Measurements from ENCODE around the gene EXOC3L1. TPM values are rescaled to one million over a fixed set of nuclear protein-coding genes. Genes with fewer than 3 reads are reported as not detected.

EXOC3L1 gene
- total RNA-seq, 1 donor from 2014 or later: 1.7 TPM

GRCh38 chr16:67163164-67163998 is 26.6 kb downstream of the EXOC3L1 start:
- no peak for DNase-seq

GRCh38 chr16:67162506-67163163 is 27.3 kb downstream of the EXOC3L1 start:
- no peak for DNase-seq

DNA sequence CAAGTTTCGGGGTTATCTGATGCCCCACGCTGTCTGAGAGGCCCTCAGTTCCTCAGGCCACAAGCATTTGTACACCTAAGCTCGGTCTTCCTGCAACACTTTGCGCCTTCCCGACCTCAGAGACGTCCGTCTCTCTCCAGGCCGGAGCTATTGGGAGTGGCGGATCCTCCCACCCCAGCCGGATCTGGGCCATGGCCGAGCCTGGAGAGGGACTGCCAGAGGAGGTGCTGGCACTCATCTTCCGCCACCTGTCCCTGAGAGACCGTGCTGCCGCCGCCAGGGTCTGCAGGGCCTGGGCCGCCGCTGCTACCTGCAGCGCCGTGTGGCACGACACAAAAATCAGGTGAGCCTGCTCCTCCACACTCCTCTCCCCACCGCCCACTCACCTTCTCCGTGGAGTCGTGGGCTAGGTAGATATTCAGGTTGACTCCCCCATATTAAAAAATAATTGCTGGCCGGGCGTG is 28.3 kb downstream of the EXOC3L1 start:
- DNase-seq: no peak

DNA sequence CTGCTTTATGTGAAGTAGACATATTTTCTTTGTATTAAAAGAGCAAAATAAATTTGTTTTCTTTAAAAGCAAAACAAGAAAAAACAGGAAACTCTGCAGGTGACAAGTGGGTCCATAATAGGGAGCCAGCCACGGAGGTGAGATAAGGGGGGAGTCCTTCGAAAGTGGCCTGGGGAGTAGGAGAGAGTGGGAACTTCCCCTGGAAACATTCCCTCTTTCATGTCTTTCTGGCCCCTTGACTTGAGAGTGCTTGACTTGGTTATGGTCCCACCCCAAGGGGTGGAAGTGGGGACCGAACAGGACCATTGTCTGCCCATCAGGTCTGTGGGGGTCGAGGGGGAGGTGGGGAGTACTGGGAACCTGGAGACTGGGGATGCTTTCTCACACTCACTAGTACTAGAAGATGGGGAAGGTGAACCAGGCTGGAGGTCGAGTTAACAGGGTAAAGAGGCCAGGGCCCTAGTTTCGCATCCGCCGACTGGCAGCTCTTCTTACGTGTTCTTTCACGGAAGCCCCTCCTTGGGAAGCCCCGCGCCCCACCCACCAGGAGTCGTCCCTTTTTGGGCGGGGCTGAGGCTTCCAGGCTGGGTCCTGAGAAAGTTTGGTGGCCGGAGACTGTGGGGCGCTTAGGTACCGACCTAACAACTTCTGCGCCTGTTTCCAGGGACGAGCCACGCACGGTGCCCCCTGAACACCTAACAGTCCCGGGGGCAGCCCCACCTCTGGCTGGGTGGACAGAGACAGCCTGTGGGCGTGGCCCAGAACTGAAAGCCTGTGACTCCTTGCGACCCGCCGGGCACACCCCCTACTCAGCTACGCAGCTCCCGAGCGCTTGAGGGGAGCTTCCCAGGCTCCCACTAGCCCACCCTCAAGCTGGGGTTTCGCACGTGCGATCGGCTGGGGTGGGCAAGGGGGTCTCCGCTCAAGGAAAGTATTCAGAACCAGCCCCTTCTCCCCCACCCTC is 31.0 kb downstream of the EXOC3L1 start:
- DNase-seq: no peak

DNA sequence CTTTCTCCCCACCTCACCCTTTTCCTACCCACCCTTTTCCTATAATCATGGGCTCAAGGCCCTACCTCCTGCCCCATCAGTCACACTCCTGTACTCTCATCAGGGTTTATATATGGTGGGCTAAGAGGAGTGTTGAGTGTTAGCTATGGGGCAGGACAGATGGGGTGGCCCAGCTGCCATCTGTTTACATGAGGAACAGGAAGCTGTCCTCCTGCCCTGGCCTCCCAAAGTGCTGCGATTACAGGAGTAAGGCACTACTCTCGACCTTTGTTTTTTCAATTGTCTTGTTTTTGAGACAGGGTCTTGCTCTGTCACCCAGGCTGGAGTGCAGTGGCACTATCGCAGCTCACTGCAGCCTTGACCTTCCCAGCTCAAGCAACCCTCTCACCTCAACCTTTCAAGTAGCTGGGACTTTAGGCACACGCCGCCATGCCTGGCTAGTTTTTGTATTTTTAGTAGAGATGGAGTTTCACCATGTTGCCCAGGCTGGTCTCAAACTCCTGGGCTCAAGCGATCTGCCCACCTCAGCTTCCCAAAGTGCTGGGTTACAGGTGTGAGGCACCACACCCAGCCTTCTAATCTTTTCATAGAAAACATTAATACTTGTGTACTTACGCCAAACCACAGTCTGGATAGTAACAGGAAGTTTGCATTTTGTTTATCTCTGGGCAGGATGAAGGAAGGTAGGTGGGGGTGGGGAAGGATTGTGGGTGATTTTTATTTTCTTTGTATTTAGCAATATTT is 31.9 kb downstream of the EXOC3L1 start:
- no peak for DNase-seq

DNA sequence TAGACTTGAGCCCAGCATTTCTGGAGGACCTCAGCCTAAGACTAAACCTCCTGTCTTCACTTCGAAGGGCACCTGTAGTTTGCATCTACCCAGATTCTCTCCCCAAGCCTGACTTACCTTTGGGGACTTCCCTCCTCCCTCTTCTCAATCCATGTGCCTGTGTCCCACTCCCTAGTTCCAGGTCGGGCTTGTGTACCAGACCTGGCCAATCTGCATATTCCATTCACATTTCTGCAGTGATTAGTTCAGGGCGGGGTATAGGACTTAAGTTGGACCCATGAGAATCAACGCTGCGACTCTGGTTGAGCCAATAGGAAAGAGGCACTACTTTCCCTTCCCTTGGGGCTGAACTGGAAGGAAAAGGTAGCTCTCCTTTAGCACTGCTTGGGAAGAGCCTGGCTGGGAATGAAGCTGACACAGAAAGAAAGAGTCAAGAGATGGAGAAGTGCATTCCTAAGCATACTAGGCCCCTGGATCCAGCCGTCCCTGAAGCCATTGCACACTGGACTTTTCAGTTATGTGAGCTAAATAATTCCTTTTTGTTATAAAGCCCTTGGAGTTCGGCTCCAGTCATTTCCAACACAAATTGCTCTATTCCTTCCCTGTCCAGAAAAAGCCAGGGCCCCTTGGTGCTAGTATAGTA is 32.7 kb downstream of the EXOC3L1 start:
- no peak for DNase-seq

GRCh38 chr16:67156143-67156844 is 33.6 kb downstream of the EXOC3L1 start:
- DNase-seq: no peak

DNA sequence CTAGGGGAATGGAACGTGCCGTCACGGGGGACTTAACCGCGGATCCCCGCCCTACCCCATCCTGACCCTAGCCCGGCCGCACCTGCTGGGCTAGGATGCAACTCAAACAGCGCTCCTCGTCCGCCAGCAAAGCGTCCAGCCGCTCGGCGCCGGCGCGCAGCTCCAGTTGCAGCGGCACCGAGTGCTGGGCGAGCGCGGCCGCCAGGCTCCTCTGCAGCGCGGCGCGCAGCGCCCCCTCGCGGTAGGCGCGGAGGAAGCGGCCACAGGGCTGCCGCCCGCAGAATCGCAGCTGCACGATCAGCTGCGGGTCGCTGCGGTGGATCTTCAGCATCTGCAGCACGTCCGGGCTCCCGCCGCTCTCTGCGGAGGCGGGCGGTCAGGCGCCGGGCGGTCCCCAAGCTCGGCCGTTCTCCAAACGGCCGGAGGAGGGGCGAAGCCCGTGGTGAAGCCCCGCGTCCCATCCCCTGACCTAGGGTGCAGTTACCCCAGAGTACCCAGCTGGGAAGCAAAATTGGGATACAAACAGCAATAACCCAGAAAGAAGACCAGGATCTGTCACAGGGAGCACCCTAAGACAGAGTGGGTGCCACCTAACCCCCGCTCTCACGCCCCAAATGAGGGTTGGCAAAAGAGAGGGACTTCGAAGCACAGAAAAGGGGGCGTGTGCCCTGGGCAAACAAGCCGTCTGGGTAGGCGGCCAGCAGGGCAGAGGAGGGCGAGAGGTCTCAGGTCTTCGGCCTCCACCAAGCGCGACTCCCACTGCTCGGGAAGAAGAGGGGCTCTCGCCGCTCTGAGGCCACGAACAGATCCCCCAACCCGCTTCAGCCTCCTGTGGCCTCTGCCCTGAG is 34.4 kb downstream of the EXOC3L1 start:
- peak; percentile 48 for DNase-seq

- no peak for DNase-seq
Observed at GRCh38 chr16:67154578-67155294, 35.2 kb downstream of the EXOC3L1 start.

DNA sequence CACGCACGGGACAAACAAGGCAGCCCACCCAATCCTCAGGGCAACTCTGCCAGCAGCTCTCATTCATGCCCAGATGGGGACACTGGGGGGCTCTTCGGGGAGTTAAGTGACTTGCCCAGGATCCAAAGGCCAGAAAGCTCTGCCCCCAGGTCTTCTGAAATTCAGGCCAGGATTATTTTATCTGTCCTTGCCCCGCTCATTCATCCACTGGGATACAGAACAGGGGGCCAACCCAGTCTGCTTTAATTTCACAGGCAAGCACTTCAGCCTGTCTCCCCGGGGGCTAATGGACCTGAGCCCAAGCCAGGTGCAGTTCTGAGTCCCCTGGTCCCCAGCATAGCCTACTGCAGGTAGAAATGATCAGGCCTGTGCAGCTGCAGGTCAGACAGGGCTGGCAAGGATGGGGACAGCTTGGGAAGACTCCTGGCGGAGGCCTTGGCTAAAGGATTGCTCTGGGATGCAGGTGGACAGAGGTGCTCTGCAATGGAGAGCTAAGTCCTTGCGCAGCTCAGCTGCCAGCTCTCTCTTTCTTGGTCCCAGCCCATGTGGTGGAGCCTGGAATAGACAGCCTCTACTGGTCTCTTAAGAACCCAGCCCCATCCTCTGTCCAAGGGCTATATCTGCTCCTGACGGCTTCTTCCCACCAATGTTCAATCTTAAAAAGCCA is 38.4 kb downstream of the EXOC3L1 start:
- DNase-seq: no peak

DNA sequence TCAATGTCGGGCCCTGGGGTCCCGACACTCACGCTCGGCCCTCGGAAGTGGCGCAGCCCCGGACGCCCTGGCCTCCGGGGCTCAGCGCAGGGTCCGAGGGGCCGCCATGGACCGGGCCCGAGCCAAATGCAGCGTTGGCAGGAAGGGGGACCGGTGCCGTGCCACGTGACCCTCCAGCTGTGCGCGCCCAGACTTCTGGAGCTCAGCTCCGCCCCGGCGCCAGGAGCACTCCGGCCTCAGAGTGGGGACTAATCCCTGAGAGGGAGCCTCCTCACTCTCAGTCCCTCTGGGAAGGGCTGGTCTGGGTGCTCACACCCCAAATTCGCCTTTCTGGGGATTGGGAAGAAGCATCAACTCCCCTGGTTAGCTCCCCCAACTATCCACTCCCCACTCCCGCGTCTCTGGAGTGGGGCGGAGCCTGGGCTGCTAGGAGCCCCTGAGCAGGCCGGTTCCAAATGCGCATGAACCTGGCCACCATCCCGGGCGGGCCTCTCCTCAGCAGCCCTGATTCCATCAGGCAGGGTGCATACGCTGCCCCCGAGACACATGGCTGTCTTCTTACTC is 39.0 kb downstream of the EXOC3L1 start, which contains the start of gene B3GNT9:
B3GNT9 (minus strand) TSS at position 166 of the 564 bp plus-strand sequence. CDS start 513 bp downstream, outside the sequence.
- DNase-seq: peak; percentile 87

DNA sequence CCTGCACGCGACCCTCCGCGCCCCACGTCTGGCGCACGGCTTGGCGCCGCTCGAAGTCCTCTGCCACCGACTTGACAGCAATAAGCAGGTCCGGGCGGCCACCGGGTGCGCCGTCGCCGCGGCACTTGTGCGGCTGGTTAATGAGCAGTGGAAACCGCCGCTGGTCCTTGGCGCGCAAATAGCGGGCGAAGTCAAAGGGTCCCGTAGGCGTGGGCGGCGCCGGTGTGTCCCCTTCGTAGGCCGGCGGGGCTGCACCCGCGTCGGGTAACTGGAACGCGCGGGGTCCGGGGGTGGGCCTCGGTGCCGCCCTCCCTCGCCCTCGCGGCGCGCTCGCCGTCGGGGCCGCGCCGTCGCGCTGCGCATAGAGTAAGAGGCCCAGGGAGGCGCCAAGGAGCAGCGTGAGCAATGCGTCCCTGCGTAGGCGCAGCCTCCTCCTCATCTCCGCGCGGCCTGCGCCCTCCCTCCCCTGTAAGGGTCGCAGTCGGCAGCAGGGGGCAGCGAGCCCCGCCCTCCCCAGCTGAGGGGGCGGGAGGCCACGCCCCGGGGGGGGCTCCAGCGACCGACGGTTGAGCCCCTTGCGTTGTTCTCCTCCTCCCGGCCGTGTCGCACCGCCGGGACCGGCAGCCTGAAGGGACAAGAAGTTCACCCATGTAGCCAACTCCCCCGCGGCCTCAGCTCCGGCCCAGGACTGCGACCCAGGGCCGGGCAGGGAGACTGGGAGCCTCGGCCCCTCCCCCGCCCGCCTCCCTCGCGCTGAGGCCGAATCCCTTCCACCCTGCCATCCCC is 39.7 kb downstream of the EXOC3L1 start:
- DNase-seq: peak; percentile 77

- no peak for DNase-seq
Observed at GRCh38 chr16:67149276-67150046, 40.5 kb downstream of the EXOC3L1 start.

DNA sequence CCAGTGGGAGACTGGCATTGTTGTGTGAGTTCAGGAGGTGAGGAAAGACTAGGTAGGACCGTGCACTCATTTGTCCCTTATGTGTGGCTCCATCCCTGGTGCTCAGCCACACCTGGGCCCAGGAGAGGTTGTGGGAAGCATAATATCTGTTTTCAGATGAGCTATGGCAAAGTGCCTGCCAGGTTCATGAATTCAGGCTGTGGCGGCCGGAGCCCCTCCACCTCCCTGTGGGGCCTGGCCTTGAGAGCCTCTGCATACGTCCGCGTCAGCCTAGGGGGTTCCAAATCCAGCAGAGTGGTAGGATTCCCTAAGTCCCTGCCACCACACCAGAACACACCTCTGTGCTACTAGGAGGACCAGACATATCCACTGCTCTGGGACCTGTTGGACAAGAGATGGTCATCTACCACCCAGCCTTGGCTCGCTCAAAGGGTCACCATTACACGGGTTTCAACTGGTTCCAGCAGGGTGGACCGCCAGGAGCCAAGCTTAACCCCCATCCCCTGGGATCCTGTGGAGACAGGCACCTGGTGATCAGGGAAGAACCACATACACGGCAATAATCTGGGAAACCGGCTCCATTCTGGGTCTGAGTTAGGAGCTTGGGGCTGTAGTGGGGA is 41.2 kb downstream of the EXOC3L1 start:
- DNase-seq: no peak

DNA sequence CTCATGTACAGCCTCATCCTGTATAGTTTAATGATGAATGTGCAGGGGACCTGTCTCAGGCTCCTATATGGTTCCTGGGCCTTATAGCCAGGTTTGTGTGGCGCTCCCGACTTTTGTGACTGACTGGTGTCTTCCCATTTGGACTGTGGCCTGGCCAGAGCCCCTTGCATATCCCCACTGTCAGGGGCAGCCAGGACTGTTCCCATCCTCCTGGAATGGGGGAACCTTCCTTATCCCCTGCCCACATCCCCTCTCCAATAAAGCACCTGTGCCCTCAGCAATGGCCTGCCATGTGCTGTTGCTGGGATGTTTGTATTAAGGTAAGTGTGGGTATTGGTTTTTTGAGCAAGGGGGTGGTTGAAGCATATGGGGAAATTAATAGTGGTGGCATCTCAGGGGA is 41.7 kb downstream of the EXOC3L1 start:
- no peak for DNase-seq

Data from skin of body (tissue), 2 donors.